SK-N-SH (cell line): ENCODE results near the gene PPHLN1. TPM values are rescaled to one million over a fixed set of nuclear protein-coding genes. Genes with fewer than 3 reads are reported as not detected.

Source experiments
- CTCF ChIA-PET: fragments of 300-600, 350-600 bp; formaldehyde crosslinking; extraction: SDS; loops from one replicate; lab custom pipeline; 2021; lab: Yijun Ruan, JAX
- POLR2A ChIA-PET: fragments of 350-600 bp; sonication (Branson Sonifier 250); formaldehyde crosslinking; extraction: SDS; loops from one replicate; lab custom pipeline; 2020; ENCODE audit warnings: antibody characterized with exemption, inconsistent platforms; lab: Yijun Ruan, JAX
- DNase-seq: peaks from one replicate; pipeline ENCODE4 v3.0.0; 2012
- H2AFZ ChIP-seq: fragments of 200-600 bp; sonication (generic); 2 replicates; pipeline ENCODE4 v1.8.1; 2016; ENCODE audit warnings: antibody characterized with exemption, mild to moderate bottlenecking, low read depth
- H3F3A ChIP-seq: fragments of 200-600 bp; sonication (generic); replicated peaks from 2 replicates; pipeline ENCODE3; 2016; ENCODE audit warnings: antibody characterized with exemption, mild to moderate bottlenecking; ENCODE audit not compliant: insufficient read depth
- H3K27ac ChIP-seq, 2 experiments: fragments of 200-500 bp in 1 of 2; fragments of 200-600 bp in 1 of 2; sonication (Bioruptor generic) in 1 of 2; sonication (generic), shearing (Covaris generic) in 1 of 2; 2 replicates each; pipeline versions ENCODE4 v1.5.1 to v1.6.1; 2014 to 2016; ENCODE audit warnings: low read depth in 2 of 2, inconsistent platforms in 1 of 2, low read length in 1 of 2, mild to moderate bottlenecking in 1 of 2, mixed read lengths in 1 of 2
- H3K27me3 ChIP-seq: fragments of 200-600 bp; sonication (generic), shearing (Covaris generic); 2 replicates; pipeline ENCODE4 v1.6.1; 2016; ENCODE audit warnings: mixed run types; ENCODE audit not compliant: insufficient read depth
- H3K36me3 ChIP-seq, 2 experiments: fragments of 200-500 bp in 1 of 2; fragments of 200-600 bp in 1 of 2; sonication (Bioruptor generic) in 1 of 2; sonication (generic) in 1 of 2; replicated peaks in 1 of 2; 2 replicates each; pipeline versions ENCODE3 to v1.5.1; 2014 to 2016; ENCODE audit warnings: low read length in 1 of 2, mild to moderate bottlenecking in 1 of 2; ENCODE audit not compliant: insufficient read depth in 2 of 2, control insufficient read depth in 1 of 2
- H3K4me1 ChIP-seq, 2 experiments: fragments of 200-500 bp in 1 of 2; fragments of 200-600 bp in 1 of 2; sonication (Bioruptor generic) in 1 of 2; sonication (generic), shearing (Covaris generic) in 1 of 2; 2 replicates each; pipeline versions ENCODE4 v1.5.1 to v1.6.1; 2014 to 2016; ENCODE audit warnings: low read depth in 1 of 2, low read length in 1 of 2, mixed run types in 1 of 2; ENCODE audit not compliant: insufficient read depth in 2 of 2, control insufficient read depth in 1 of 2
- H3K4me2 ChIP-seq: fragments of 200-600 bp; sonication (generic), shearing (Covaris generic); 2 replicates; pipeline ENCODE4 v1.6.1; 2017; ENCODE audit warnings: mixed run types
- H3K4me3 ChIP-seq, 2 experiments: fragments of 200-500 bp in 1 of 2; fragments of 200-600 bp in 1 of 2; sonication (Bioruptor generic) in 1 of 2; sonication (generic), shearing (Covaris generic) in 1 of 2; 2 replicates each; pipeline versions ENCODE4 v1.5.1 to v1.8.1; 2014 to 2016; ENCODE audit warnings: low read depth in 2 of 2, inconsistent platforms in 1 of 2, low read length in 1 of 2, mild to moderate bottlenecking in 1 of 2, mixed read lengths in 1 of 2, moderate library complexity in 1 of 2
- H3K79me2 ChIP-seq: fragments of 200-600 bp; sonication (generic); 2 replicates; pipeline ENCODE4 v1.8.1; 2017; ENCODE audit warnings: mild to moderate bottlenecking; ENCODE audit not compliant: insufficient read depth
- H3K9ac ChIP-seq: fragments of 200-600 bp; sonication (generic); 2 replicates; pipeline ENCODE4 v1.6.1; 2017; ENCODE audit warnings: mixed run types
- H3K9me2 ChIP-seq: fragments of 200-600 bp; sonication (generic); 2 replicates; pipeline ENCODE4 v1.6.1; 2017; ENCODE audit warnings: mixed run types
- H3K9me3 ChIP-seq: fragments of 200-600 bp; sonication (generic); 2 replicates; pipeline ENCODE4 v1.6.1; 2017; ENCODE audit warnings: mixed run types, mild to moderate bottlenecking, moderate library complexity
- H4K20me1 ChIP-seq: fragments of 200-600 bp; sonication (generic); 2 replicates; pipeline ENCODE4 v1.6.1; 2017; ENCODE audit warnings: mild to moderate bottlenecking, mixed run types; ENCODE audit not compliant: insufficient read depth
- CHD2 ChIP-seq: fragments of 150-350 bp; IDR thresholded peaks from 2 replicates; pipeline ENCODE4 v1.6.1; 2018; ENCODE audit warnings: low read length; ENCODE audit not compliant: partially characterized antibody
- ELF1 ChIP-seq: IDR thresholded peaks from 2 replicates; pipeline ENCODE4 v1.4.0; 2012
- EP300 ChIP-seq, 2 experiments: IDR thresholded peaks; 2 replicates each; pipeline versions ENCODE4 v1.4.0 to v1.6.1; 2012; ENCODE audit warnings: borderline replicate concordance in 1 of 2, low read depth in 1 of 2, low read length in 1 of 2
- EZH2phosphoT487 ChIP-seq: fragments of 200-600 bp; sonication (generic); IDR thresholded peaks from 2 replicates; pipeline ENCODE4 v1.6.1; 2017; ENCODE audit warnings: low read depth, mixed run types, mild to moderate bottlenecking, antibody characterized with exemption, moderate library complexity, borderline replicate concordance
- GABPA ChIP-seq: IDR thresholded peaks from 2 replicates; pipeline ENCODE4 v1.4.0; 2012; ENCODE audit warnings: low read depth, mild to moderate bottlenecking
- MEF2A ChIP-seq: IDR thresholded peaks from 2 replicates; pipeline ENCODE4 v1.4.0; 2012; ENCODE audit warnings: low read depth, borderline replicate concordance
- MXI1 ChIP-seq: IDR thresholded peaks from 2 replicates; pipeline ENCODE4 v1.6.1; 2012; ENCODE audit warnings: mild to moderate bottlenecking, low read depth, low read length, improper control_type of control experiment
- NFIC ChIP-seq: IDR thresholded peaks from 2 replicates; pipeline ENCODE4 v1.4.0; 2012; ENCODE audit warnings: borderline replicate concordance
- NRF1 ChIP-seq: IDR thresholded peaks from 2 replicates; pipeline ENCODE4 v1.6.1; 2012; ENCODE audit warnings: low read depth, mild to moderate bottlenecking, low read length
- PBX3 ChIP-seq: IDR thresholded peaks from 2 replicates; pipeline ENCODE4; 2012
- RAD21 ChIP-seq: IDR thresholded peaks from 2 replicates; pipeline ENCODE4 v1.6.1; 2012; ENCODE audit warnings: mild to moderate bottlenecking, low read length
- RCOR1 ChIP-seq: fragments of 150-350 bp; IDR thresholded peaks from 2 replicates; pipeline ENCODE4 v1.6.1; 2017; ENCODE audit warnings: antibody characterized with exemption, low read length
- SIN3A ChIP-seq: IDR thresholded peaks from 2 replicates; pipeline ENCODE4 v1.6.1; 2012; ENCODE audit warnings: low read depth, mild to moderate bottlenecking, low read length, moderate library complexity, borderline replicate concordance
- TAF1 ChIP-seq: IDR thresholded peaks from 2 replicates; pipeline ENCODE4 v1.6.1; 2012; ENCODE audit warnings: low read depth, mild to moderate bottlenecking, low read length, moderate library complexity, borderline replicate concordance
- TCF12 ChIP-seq: IDR thresholded peaks from 2 replicates; pipeline ENCODE4 v1.4.0; 2012
- USF2 ChIP-seq: fragments of 150-350 bp; IDR thresholded peaks from 2 replicates; pipeline ENCODE4 v1.6.1; 2017; ENCODE audit warnings: antibody characterized with exemption, low read length, low read depth, borderline replicate concordance
- ZBTB33 ChIP-seq: IDR thresholded peaks from 2 replicates; pipeline ENCODE4 v1.4.0; 2012; ENCODE audit warnings: low read depth, borderline replicate concordance
- WGBS: methylation state at CpG from one replicate; pipeline ENCODE4 v1.1.6; 2017; ENCODE audit warnings: low lambda C conversion rate; 5-methylcytosine and 5-hydroxymethylcytosine counted together
- polyA plus RNA-seq, 3 experiments: library from polyadenylated mRNA; depleted of rRNA; stranded (reverse); fragments of >200 nt; gene quantifications; 2 replicates each; pipeline ENCODE4 v1.2.3, GENCODE V29; 2012
- TF ChIP-seq, protein P1 (sequence below): fragments of 150-350 bp; IDR thresholded peaks from 2 replicates; pipeline ENCODE4 v1.6.1; 2016; ENCODE audit warnings: mild to moderate bottlenecking, low read depth, low read length
- TF ChIP-seq, protein P2 (sequence below): fragments of 200-600 bp; sonication (generic); IDR thresholded peaks from 2 replicates; pipeline ENCODE4 v1.6.1; 2017; ENCODE audit warnings: antibody characterized with exemption, mild to moderate bottlenecking, moderate library complexity

The PPHLN1 gene
- polyA plus RNA-seq, 1 of the 3 experiments (the other 2 are of a cell fraction) = 55.4 TPM

GRCh38 chr12:42315108-42315507, 10.9 kb upstream of the PPHLN1 start:
- TF ChIP-seq MXI1 = no peak
- TF ChIP-seq NFIC = no peak
- no peak for TF ChIP-seq GABPA
- TF ChIP-seq, protein P1, sequence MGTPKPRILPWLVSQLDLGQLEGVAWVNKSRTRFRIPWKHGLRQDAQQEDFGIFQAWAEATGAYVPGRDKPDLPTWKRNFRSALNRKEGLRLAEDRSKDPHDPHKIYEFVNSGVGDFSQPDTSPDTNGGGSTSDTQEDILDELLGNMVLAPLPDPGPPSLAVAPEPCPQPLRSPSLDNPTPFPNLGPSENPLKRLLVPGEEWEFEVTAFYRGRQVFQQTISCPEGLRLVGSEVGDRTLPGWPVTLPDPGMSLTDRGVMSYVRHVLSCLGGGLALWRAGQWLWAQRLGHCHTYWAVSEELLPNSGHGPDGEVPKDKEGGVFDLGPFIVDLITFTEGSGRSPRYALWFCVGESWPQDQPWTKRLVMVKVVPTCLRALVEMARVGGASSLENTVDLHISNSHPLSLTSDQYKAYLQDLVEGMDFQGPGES = no peak
- TF ChIP-seq TCF12 = no peak
- TF ChIP-seq RCOR1 = no peak
- TF ChIP-seq EZH2phosphoT487 = no peak
- no peak for TF ChIP-seq USF2
- TF ChIP-seq SIN3A = no peak
- TF ChIP-seq CHD2 = no peak
- TF ChIP-seq NRF1 = no peak
- TF ChIP-seq, protein P2, sequence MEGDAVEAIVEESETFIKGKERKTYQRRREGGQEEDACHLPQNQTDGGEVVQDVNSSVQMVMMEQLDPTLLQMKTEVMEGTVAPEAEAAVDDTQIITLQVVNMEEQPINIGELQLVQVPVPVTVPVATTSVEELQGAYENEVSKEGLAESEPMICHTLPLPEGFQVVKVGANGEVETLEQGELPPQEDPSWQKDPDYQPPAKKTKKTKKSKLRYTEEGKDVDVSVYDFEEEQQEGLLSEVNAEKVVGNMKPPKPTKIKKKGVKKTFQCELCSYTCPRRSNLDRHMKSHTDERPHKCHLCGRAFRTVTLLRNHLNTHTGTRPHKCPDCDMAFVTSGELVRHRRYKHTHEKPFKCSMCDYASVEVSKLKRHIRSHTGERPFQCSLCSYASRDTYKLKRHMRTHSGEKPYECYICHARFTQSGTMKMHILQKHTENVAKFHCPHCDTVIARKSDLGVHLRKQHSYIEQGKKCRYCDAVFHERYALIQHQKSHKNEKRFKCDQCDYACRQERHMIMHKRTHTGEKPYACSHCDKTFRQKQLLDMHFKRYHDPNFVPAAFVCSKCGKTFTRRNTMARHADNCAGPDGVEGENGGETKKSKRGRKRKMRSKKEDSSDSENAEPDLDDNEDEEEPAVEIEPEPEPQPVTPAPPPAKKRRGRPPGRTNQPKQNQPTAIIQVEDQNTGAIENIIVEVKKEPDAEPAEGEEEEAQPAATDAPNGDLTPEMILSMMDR = no peak
- TF ChIP-seq EP300 (IDR thresholded peaks at IDR 0.05; ENCODE audit: borderline replicate concordance in 1 of 2, low read depth in 1 of 2, low read length in 1 of 2) = no peak
- no peak for TF ChIP-seq TAF1
- no peak for TF ChIP-seq PBX3
- TF ChIP-seq MEF2A = no peak
- no peak for TF ChIP-seq RAD21
- TF ChIP-seq ZBTB33 = no peak
- TF ChIP-seq ELF1 = no peak
- TF ChIP-seq, all 33 proteins: peak for 0
- Histone ChIP-seq H3K9me2 (no peaks in the 10 kb centered on the region), H3K27me3 (no peaks in the 10 kb centered on the region), H4K20me1 (no peaks in the 10 kb centered on the region), H3K4me1 (no peaks in the 10 kb centered on the region), H3K79me2 (no peaks in the 10 kb centered on the region), H3K4me3 (no peak overlapping the region), H3K36me3 (peaks cover 52 to 56% of the 10 kb centered on the region in 2 experiments), H3K4me2 (no peak overlapping the region), H3K9me3 (no peaks in the 10 kb centered on the region), H2AFZ (no peak overlapping the region), H3F3A (no peaks in the 10 kb centered on the region), H3K9ac (no peak overlapping the region), H3K27ac (no peak overlapping the region)
- CTCF ChIA-PET = no interaction called here
- POLR2A ChIA-PET = no interaction called here
- 93% methylated on average over 2 of the region's 2 CpGs for WGBS
- no peak for DNase-seq
